ENCODE data around the gene TAGLN. TPM values are rescaled to one million over a fixed set of nuclear protein-coding genes. Genes with fewer than 3 reads are reported as not detected.

Gene TAGLN
- total RNA-seq, 1 experiment from 2014 or later: 11.0 TPM

GRCh38 chr11:117194267-117194666 is 4.9 kb upstream of the TAGLN start:
- no peak overlapping the region for H3K4me2 ChIP-seq
- intact Hi-C loops (cut with micrococcal nuclease; ENCODE audit: unreplicated experiment): no loop called here
- no peak overlapping the region for H3K27ac ChIP-seq
- H3K27me3 ChIP-seq (ENCODE audit: insufficient read depth, low read depth): no peaks in the 10 kb centered on the region
- H3K4me1 ChIP-seq (replicated peaks; ENCODE audit: insufficient read depth): no peaks in the 10 kb centered on the region
- no peaks in the 10 kb centered on the region for H3K9me3 ChIP-seq (ENCODE audit: insufficient read depth, low read depth)
- H3F3A ChIP-seq (ENCODE audit: insufficient read depth, low read depth): no peaks in the 10 kb centered on the region
- H3K4me3 ChIP-seq: no peak overlapping the region
- TF ChIP-seq EZH2 (IDR thresholded peaks at IDR 0.05; ENCODE audit: low read depth) (no peak), CTCF (conservative IDR thresholded peaks at IDR 0.05) (no peak)
- H3K79me2 ChIP-seq (ENCODE audit: low read depth): no peaks in the 10 kb centered on the region
- H3K9me2 ChIP-seq (ENCODE audit: insufficient read depth): no peaks in the 10 kb centered on the region
- POLR2A ChIA-PET (ENCODE audit: unreplicated experiment): no interaction called here
- CTCF ChIA-PET: no interaction called here
- no peaks in the 10 kb centered on the region for H3K36me3 ChIP-seq (ENCODE audit: low read depth)
- DNase-seq: no peak
- no TSS peak for BruUV-seq (replicated peaks)
- no peak overlapping the region for H2AFZ ChIP-seq
- H4K20me1 ChIP-seq (ENCODE audit: insufficient read depth): no peaks in the 10 kb centered on the region; the same call in 1 of the 2 replicates

- ChIA-PET CTCF (interaction anchor here (0.6 to 1.0 kb wide), 2 partner anchors 27 to 55 kb away, joined by 3 to 6 read pairs; no protein-coding TSS in a partner anchor), POLR2A (ENCODE audit: unreplicated experiment) (no interaction called here)
- intact Hi-C loops (cut with micrococcal nuclease; ENCODE audit: unreplicated experiment): no loop called here
- no peaks in the 10 kb centered on the region for H3K79me2 ChIP-seq (ENCODE audit: low read depth)
- no peak for DNase-seq
- no peaks in the 10 kb centered on the region for H3K9me3 ChIP-seq (ENCODE audit: insufficient read depth, low read depth)
- no peaks in the 10 kb centered on the region for H3K4me1 ChIP-seq (replicated peaks; ENCODE audit: insufficient read depth)
- H3K4me2 ChIP-seq: no peak overlapping the region
- H3K4me3 ChIP-seq: no peak overlapping the region
- no peaks in the 10 kb centered on the region for H3K27me3 ChIP-seq (ENCODE audit: insufficient read depth, low read depth)
- H3K36me3 ChIP-seq (ENCODE audit: low read depth): no peaks in the 10 kb centered on the region
- no TSS peak for BruUV-seq (replicated peaks)
- no peak overlapping the region for H3K27ac ChIP-seq
- TF ChIP-seq EZH2 (IDR thresholded peaks at IDR 0.05; ENCODE audit: low read depth) (no peak), CTCF (conservative IDR thresholded peaks at IDR 0.05) (no peak)
- no peaks in the 10 kb centered on the region for H3K9me2 ChIP-seq (ENCODE audit: insufficient read depth)
- H4K20me1 ChIP-seq (ENCODE audit: insufficient read depth): no peaks in the 10 kb centered on the region; the same call in 1 of the 2 replicates
- H3F3A ChIP-seq (ENCODE audit: insufficient read depth, low read depth): no peaks in the 10 kb centered on the region
- H2AFZ ChIP-seq: no peak overlapping the region
Measured at GRCh38 chr11:117195258-117195657, 3.9 kb upstream of the TAGLN start.

GRCh38 chr11:117195761-117196160 is 3.4 kb upstream of the TAGLN start:
- no peaks in the 10 kb centered on the region for H3K36me3 ChIP-seq (ENCODE audit: low read depth)
- no peaks in the 10 kb centered on the region; the same call in 1 of the 2 replicates for H4K20me1 ChIP-seq (ENCODE audit: insufficient read depth)
- intact Hi-C loops (cut with micrococcal nuclease; ENCODE audit: unreplicated experiment): no loop called here
- H3K27me3 ChIP-seq (ENCODE audit: insufficient read depth, low read depth): no peaks in the 10 kb centered on the region
- no peak overlapping the region for H3K4me2 ChIP-seq
- no peaks in the 10 kb centered on the region for H3F3A ChIP-seq (ENCODE audit: insufficient read depth, low read depth)
- POLR2A ChIA-PET (ENCODE audit: unreplicated experiment): no interaction called here
- DNase-seq: no peak
- no peak overlapping the region for H3K27ac ChIP-seq
- BruUV-seq (replicated peaks): no TSS peak
- no peaks in the 10 kb centered on the region for H3K4me1 ChIP-seq (replicated peaks; ENCODE audit: insufficient read depth)
- no peak overlapping the region for H2AFZ ChIP-seq
- CTCF ChIA-PET: interaction anchor here (1.0 kb wide), 1 partner anchor 27 kb away, joined by 3 read pairs; no protein-coding TSS in a partner anchor
- H3K9me3 ChIP-seq (ENCODE audit: insufficient read depth, low read depth): no peaks in the 10 kb centered on the region
- no peak overlapping the region for H3K4me3 ChIP-seq
- TF ChIP-seq EZH2 (IDR thresholded peaks at IDR 0.05; ENCODE audit: low read depth): no peak
- no peak for TF ChIP-seq CTCF (conservative IDR thresholded peaks at IDR 0.05)
- no peaks in the 10 kb centered on the region for H3K79me2 ChIP-seq (ENCODE audit: low read depth)
- H3K9me2 ChIP-seq (ENCODE audit: insufficient read depth): no peaks in the 10 kb centered on the region
